Measurements from ENCODE around the gene ITCH. TPM values are rescaled to one million over a fixed set of nuclear protein-coding genes. Genes with fewer than 3 reads are reported as not detected.

The ITCH gene
- total and polyA plus RNA-seq, 2 experiments from 2014 or later: 22.1 to 61.2 TPM

GRCh38 chr20:34318609-34319443 lies 44.2 kb upstream of the ITCH start:
- H3K4me3 ChIP-seq: no peak overlapping the region
- no peaks in the 10 kb centered on the region for H3K27me3 ChIP-seq
- H3K36me3 ChIP-seq (replicated peaks; ENCODE audit: insufficient read depth, low read depth): no peaks in the 10 kb centered on the region
- H3K9me2 ChIP-seq (replicated peaks; ENCODE audit: insufficient read depth): no peaks in the 10 kb centered on the region
- no peaks in the 10 kb centered on the region for H4K20me1 ChIP-seq (ENCODE audit: insufficient read depth, poor library complexity, severe bottlenecking)
- no peaks in the 10 kb centered on the region for H3K4me1 ChIP-seq (ENCODE audit: insufficient read depth)
- DNase-seq (ENCODE audit: low spot score): no peak
- H3K4me2 ChIP-seq: no peak overlapping the region
- no peaks in the 10 kb centered on the region for H3K9me3 ChIP-seq (ENCODE audit: low read depth)
- TF ChIP-seq EZH2phosphoT487 (IDR thresholded peaks at IDR 0.05; ENCODE audit: low read depth, severe bottlenecking, unreplicated experiment): no peak
- no peak for TF ChIP-seq CTCF (IDR thresholded peaks at IDR 0.05; ENCODE audit: poor library complexity)
- TF ChIP-seq EZH2 (IDR thresholded peaks at IDR 0.05; ENCODE audit: borderline replicate concordance): no peak
- no peaks in the 10 kb centered on the region for H3K79me2 ChIP-seq
- 64% methylated on average over 4 of the region's 4 CpGs for WGBS (ENCODE audit: low lambda C conversion rate, missing lambda C conversion rate)
- H2AFZ ChIP-seq: no peak overlapping the region
- H3K27ac ChIP-seq: no peak overlapping the region

- Histone ChIP-seq H3K79me2 (no peaks in the 10 kb centered on the region), H3K4me3 (no peak overlapping the region), H3K9me2 (replicated peaks; ENCODE audit: insufficient read depth) (no peaks in the 10 kb centered on the region), H2AFZ (no peak overlapping the region), H3K27me3 (no peaks in the 10 kb centered on the region), H3K9me3 (ENCODE audit: low read depth) (no peaks in the 10 kb centered on the region), H3K27ac (no peak overlapping the region), H4K20me1 (ENCODE audit: insufficient read depth, poor library complexity, severe bottlenecking) (no peaks in the 10 kb centered on the region), H3K4me1 (ENCODE audit: insufficient read depth) (no peaks in the 10 kb centered on the region), H3K36me3 (replicated peaks; ENCODE audit: insufficient read depth, low read depth) (no peaks in the 10 kb centered on the region), H3K4me2 (no peak overlapping the region)
- DNase-seq (ENCODE audit: low spot score): no peak
- WGBS (ENCODE audit: low lambda C conversion rate, missing lambda C conversion rate): 90% methylated on average over 3 of the region's 3 CpGs
- TF ChIP-seq CTCF (IDR thresholded peaks at IDR 0.05; ENCODE audit: poor library complexity): no peak
- TF ChIP-seq EZH2 (IDR thresholded peaks at IDR 0.05; ENCODE audit: borderline replicate concordance): no peak
- no peak for TF ChIP-seq EZH2phosphoT487 (IDR thresholded peaks at IDR 0.05; ENCODE audit: low read depth, severe bottlenecking, unreplicated experiment)
Observed at GRCh38 chr20:34320861-34321260, 42.2 kb upstream of the ITCH start.

- no peaks in the 10 kb centered on the region for H3K9me2 ChIP-seq (replicated peaks; ENCODE audit: insufficient read depth)
- no peak overlapping the region for H3K27ac ChIP-seq
- WGBS (ENCODE audit: low lambda C conversion rate, missing lambda C conversion rate): 79% methylated on average over 9 of the region's 9 CpGs
- H3K27me3 ChIP-seq: no peaks in the 10 kb centered on the region
- H3K9me3 ChIP-seq (ENCODE audit: low read depth): no peaks in the 10 kb centered on the region
- H3K36me3 ChIP-seq (replicated peaks; ENCODE audit: insufficient read depth, low read depth): no peaks in the 10 kb centered on the region
- DNase-seq (ENCODE audit: low spot score): no peak
- H3K4me3 ChIP-seq: no peak overlapping the region
- no peak overlapping the region for H3K4me2 ChIP-seq
- H4K20me1 ChIP-seq (ENCODE audit: insufficient read depth, poor library complexity, severe bottlenecking): no peaks in the 10 kb centered on the region
- H3K4me1 ChIP-seq (ENCODE audit: insufficient read depth): no peaks in the 10 kb centered on the region
- H2AFZ ChIP-seq: no peak overlapping the region
- no peak for TF ChIP-seq CTCF (IDR thresholded peaks at IDR 0.05; ENCODE audit: poor library complexity)
- TF ChIP-seq EZH2phosphoT487 (IDR thresholded peaks at IDR 0.05; ENCODE audit: low read depth, severe bottlenecking, unreplicated experiment): no peak
- no peak for TF ChIP-seq EZH2 (IDR thresholded peaks at IDR 0.05; ENCODE audit: borderline replicate concordance)
- H3K79me2 ChIP-seq: no peaks in the 10 kb centered on the region
Observed at GRCh38 chr20:34322267-34323105, 40.6 kb upstream of the ITCH start.
